IMR-90 (cell line): ENCODE data around the gene DDX59. TPM values are rescaled to one million over a fixed set of nuclear protein-coding genes. Genes with fewer than 3 reads are reported as not detected.

Experiments
- ATAC-seq: fragments of 200-7000 bp; cut with Tn5 transposase; 2 replicates; pipeline ENCODE4 v1.9.1; 2020; ENCODE audit warnings: low read depth, mild to moderate bottlenecking, moderate library complexity
- BruUV-seq: library from RNA; stranded (reverse); fragments of 400-500 nt; replicated peaks from 2 replicates; lab custom pipeline; 2021; lab: Mats Ljungman, UMichigan
- CTCF ChIA-PET: fragments of 300-600 bp; formaldehyde crosslinking; extraction: SDS; loops from one replicate; lab custom pipeline; 2021; ENCODE audit warnings: antibody characterized with exemption; lab: Yijun Ruan, JAX
- POLR2A ChIA-PET: fragments of 300-600 bp; sonication (Branson Sonifier 250); formaldehyde crosslinking; loops from one replicate; lab custom pipeline; 2022; ENCODE audit warnings: antibody characterized with exemption; ENCODE audit not compliant: unreplicated experiment; lab: Charles Lee
- DNase-seq: peaks from one replicate; pipeline ENCODE4 v3.0.0; 2013
- H2AFZ ChIP-seq: replicated peaks from 2 replicates; pipeline ENCODE3; 2013; ENCODE audit warnings: low read length, mild to moderate bottlenecking; ENCODE audit not compliant: poor library complexity
- H2AK5ac ChIP-seq: 2 replicates; pipeline ENCODE4 v1.6.1; 2013; ENCODE audit warnings: low read depth, low read length, inconsistent platforms
- H2AK9ac ChIP-seq: replicated peaks from 2 replicates; pipeline ENCODE3; 2013; ENCODE audit warnings: mild to moderate bottlenecking, low read depth, low read length, moderate library complexity; ENCODE audit not compliant: poor library complexity
- H2BK120ac ChIP-seq: 2 replicates; pipeline ENCODE4 v1.6.1; 2013; ENCODE audit warnings: low read depth, low read length, inconsistent platforms
- H2BK15ac ChIP-seq: 3 replicates; pipeline ENCODE4 v1.6.1; 2013; ENCODE audit warnings: low read depth, low read length, inconsistent platforms
- H2BK20ac ChIP-seq: 2 replicates; pipeline ENCODE4 v1.6.1; 2013; ENCODE audit warnings: low read depth, mild to moderate bottlenecking, inconsistent platforms, low read length, moderate library complexity
- H2BK5ac ChIP-seq: 2 replicates; pipeline ENCODE4 v1.6.1; 2013; ENCODE audit warnings: mild to moderate bottlenecking, low read depth, low read length, inconsistent platforms; ENCODE audit not compliant: poor library complexity, severe bottlenecking
- H3K14ac ChIP-seq: replicated peaks from 2 replicates; pipeline ENCODE4 v1.6.1; 2013; ENCODE audit warnings: low read depth, low read length, inconsistent platforms
- H3K18ac ChIP-seq: 2 replicates; pipeline ENCODE4 v1.6.1; 2013; ENCODE audit warnings: low read depth, low read length, control low read depth
- H3K23ac ChIP-seq: 2 replicates; pipeline ENCODE4 v1.6.1; 2013; ENCODE audit warnings: low read depth, low read length, inconsistent platforms
- H3K27ac ChIP-seq: 2 replicates; pipeline ENCODE4 v1.5.1; 2013; ENCODE audit warnings: mild to moderate bottlenecking, control low read depth, low read length; ENCODE audit not compliant: insufficient read depth
- H3K27me3 ChIP-seq: 2 replicates; pipeline ENCODE4 v1.6.1; 2013; ENCODE audit warnings: low read length; ENCODE audit not compliant: control insufficient read depth, insufficient read depth
- H3K36me3 ChIP-seq: 2 replicates; pipeline ENCODE4 v1.6.1; 2013; ENCODE audit warnings: low read length, mixed read lengths; ENCODE audit not compliant: control insufficient read depth, insufficient read depth
- H3K4ac ChIP-seq: 2 replicates; pipeline ENCODE4 v1.6.1; 2013; ENCODE audit warnings: low read depth, low read length, inconsistent platforms
- H3K4me1 ChIP-seq: 2 replicates; pipeline ENCODE4 v1.6.1; 2013; ENCODE audit warnings: low read length, mixed read lengths; ENCODE audit not compliant: control insufficient read depth, insufficient read depth
- H3K4me2 ChIP-seq: 2 replicates; pipeline ENCODE4 v1.6.1; 2013; ENCODE audit warnings: low read depth, mild to moderate bottlenecking, control low read depth, low read length, moderate library complexity
- H3K4me3 ChIP-seq: 2 replicates; pipeline ENCODE4 v1.5.1; 2013; ENCODE audit warnings: low read depth, mild to moderate bottlenecking, control low read depth, low read length, moderate library complexity; ENCODE audit not compliant: insufficient read depth
- H3K56ac ChIP-seq: 2 replicates; pipeline ENCODE4 v1.6.1; 2013; ENCODE audit warnings: low read length, inconsistent platforms; ENCODE audit not compliant: insufficient read depth; ENCODE audit errors: extremely low read depth
- H3K79me1 ChIP-seq, 2 experiments: 2 replicates each; pipeline ENCODE4 v1.6.1; 2013; ENCODE audit warnings: low read length in 2 of 2, inconsistent platforms in 1 of 2, low read depth in 1 of 2
- H3K9ac ChIP-seq: 2 replicates; pipeline ENCODE4 v1.6.1; 2013; ENCODE audit warnings: low read depth, low read length, control low read depth
- H3K9me1 ChIP-seq: 2 replicates; pipeline ENCODE4 v1.6.1; 2013; ENCODE audit warnings: low read length, inconsistent platforms; ENCODE audit not compliant: insufficient read depth
- H3K9me3 ChIP-seq: 2 replicates; pipeline ENCODE4 v1.6.1; 2013; ENCODE audit warnings: low read length; ENCODE audit not compliant: control insufficient read depth, insufficient read depth
- H4K20me1 ChIP-seq: 2 replicates; pipeline ENCODE4 v1.6.1; 2013; ENCODE audit warnings: low read length, inconsistent platforms; ENCODE audit not compliant: insufficient read depth
- H4K5ac ChIP-seq: 2 replicates; pipeline ENCODE4 v1.6.1; 2013; ENCODE audit warnings: mild to moderate bottlenecking, low read depth, low read length, control low read depth
- H4K8ac ChIP-seq, 2 experiments: 2 replicates each; pipeline ENCODE4 v1.6.1; 2013; ENCODE audit warnings: low read depth in 2 of 2, low read length in 2 of 2, control low read depth in 1 of 2, inconsistent platforms in 1 of 2
- H4K91ac ChIP-seq: 2 replicates; pipeline ENCODE4 v1.6.1; 2013; ENCODE audit warnings: low read depth, low read length, inconsistent platforms; ENCODE audit not compliant: insufficient read depth
- BHLHE40 ChIP-seq: fragments of 150-350 bp; IDR thresholded peaks from 2 replicates; pipeline ENCODE4 v1.6.1; 2016; ENCODE audit warnings: mild to moderate bottlenecking, low read depth, low read length
- CEBPB ChIP-seq: IDR thresholded peaks from 2 replicates; pipeline ENCODE4 v1.6.1; 2012; ENCODE audit warnings: low read depth, low read length, improper control_type of control experiment
- FOS ChIP-seq: fragments of 150-350 bp; IDR thresholded peaks from 2 replicates; pipeline ENCODE4 v1.6.1; 2016; ENCODE audit warnings: low read depth, low read length
- MAFK ChIP-seq: IDR thresholded peaks from 2 replicates; pipeline ENCODE4 v1.6.1; 2012; ENCODE audit warnings: low read depth, low read length, improper control_type of control experiment
- MAZ ChIP-seq: IDR thresholded peaks from 2 replicates; pipeline ENCODE4 v1.6.1; 2012; ENCODE audit warnings: low read depth, mild to moderate bottlenecking, low read length, improper control_type of control experiment, moderate library complexity, borderline replicate concordance
- NFE2L2 ChIP-seq: fragments of 150-350 bp; IDR thresholded peaks from 2 replicates; pipeline ENCODE4 v1.6.1; 2016; ENCODE audit warnings: low read depth, mild to moderate bottlenecking, low read length
- RAD21 ChIP-seq: IDR thresholded peaks from 2 replicates; pipeline ENCODE4 v1.6.1; 2012; ENCODE audit warnings: low read length, improper control_type of control experiment
- RCOR1 ChIP-seq: IDR thresholded peaks from 2 replicates; pipeline ENCODE4 v1.6.1; 2012; ENCODE audit warnings: mild to moderate bottlenecking, low read length, improper control_type of control experiment; ENCODE audit not compliant: insufficient replicate concordance
- RFX5 ChIP-seq: IDR thresholded peaks from 2 replicates; pipeline ENCODE4 v1.8.0; 2012; ENCODE audit warnings: low read depth, mild to moderate bottlenecking, low read length, moderate library complexity
- WGBS, 2 experiments: methylation state at CpG; one replicate each; pipeline versions ENCODE4 v1.1.5 to v1.1.7; 2013; ENCODE audit warnings: missing lambda C conversion rate in 2 of 2; ENCODE audit not compliant: insufficient read length in 1 of 2; ENCODE audit errors: extremely low coverage in 2 of 2; 5-methylcytosine and 5-hydroxymethylcytosine counted together
- dilution Hi-C: fragments of 300-500 bp; cut with HindIII; formaldehyde crosslinking; loops from one replicate; pipeline ENCODE4 v1.14.3; 2018; ENCODE audit warnings: low sequenced_read_pairs; ENCODE audit not compliant: unreplicated experiment
- in situ Hi-C: fragments of 300-500 bp; cut with MboI; formaldehyde crosslinking; loops from 3 replicates; pipeline ENCODE4 v1.14.3; 2019; ENCODE audit warnings: low sequenced_read_pairs, inconsistent platforms, mixed read lengths
- intact Hi-C: fragments of 100-400 bp; cut with micrococcal nuclease; formaldehyde crosslinking; loops from 2 replicates; pipeline ENCODE4 v1.10.0; 2022
- polyA plus RNA-seq, 3 experiments: library from polyadenylated mRNA; depleted of rRNA; stranded (reverse); fragments of >200 nt; gene quantifications; 2 replicates each; pipeline ENCODE4 v1.2.3, GENCODE V29; 2012; ENCODE audit warnings: low replicate concordance in 1 of 3
- total RNA-seq: library from RNA; depleted of rRNA; stranded (reverse); fragments of >200 nt; gene quantifications from 2 replicates; pipeline ENCODE4 v1.2.3, GENCODE V29; 2012
- TF ChIP-seq, protein P1 (sequence below): fragments of 150-350 bp; IDR thresholded peaks from 2 replicates; pipeline ENCODE4 v1.6.1; 2016; ENCODE audit warnings: low read depth, mild to moderate bottlenecking, low read length, moderate library complexity, borderline replicate concordance
- TF ChIP-seq, protein P2 (sequence below): fragments of 150-350 bp; IDR thresholded peaks from 2 replicates; pipeline ENCODE4 v1.6.1; 2017; ENCODE audit warnings: mild to moderate bottlenecking, antibody characterized with exemption, low read length, low read depth
- TF ChIP-seq, protein P3 (sequence below): conservative IDR thresholded peaks from 2 replicates; pipeline ENCODE4 v1.5.1; 2012; ENCODE audit warnings: mild to moderate bottlenecking, low read depth, low read length, improper control_type of control experiment

Gene DDX59
- total and polyA plus RNA-seq, 2 of the 4 experiments (the other 2 are of a cell fraction): 8.6 to 9.1 TPM

DNA sequence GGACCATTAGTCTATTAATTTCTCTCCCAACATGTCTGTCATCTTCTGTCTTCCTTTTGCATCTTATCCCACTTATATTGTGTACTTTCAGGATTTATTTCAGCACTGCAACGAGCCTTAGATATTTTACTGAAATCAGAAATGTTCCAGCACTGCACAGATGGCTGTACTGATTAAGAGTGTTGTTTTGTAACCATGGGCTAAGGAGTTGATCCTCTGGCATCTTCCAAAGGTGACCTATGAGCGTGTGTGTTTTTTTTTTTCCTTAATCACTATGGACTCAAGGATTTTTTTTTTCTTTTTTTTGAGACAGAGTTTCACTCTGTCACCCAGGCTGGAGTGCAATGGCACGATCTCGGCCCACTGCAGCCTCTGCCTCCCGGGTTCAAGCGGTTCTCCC lies 7.1 kb upstream of the DDX59 start:
- Histone ChIP-seq H3K4me1 (peaks cover 2% of the 10 kb centered on the region; the same call in 1 of the 2 replicates), H4K8ac (no peak overlapping the region), H4K91ac (no peak overlapping the region), H3K4me2 (no peak overlapping the region), H3K9ac (no peak overlapping the region), H3K56ac (no peak overlapping the region), H3K36me3 (no peaks in the 10 kb centered on the region), H3K27me3 (no peaks in the 10 kb centered on the region), H3K9me3 (no peaks in the 10 kb centered on the region), H3K79me1 (no peaks in the 10 kb centered on the region), H2BK120ac (no peak overlapping the region), H3K18ac (no peak overlapping the region), H2AFZ (no peak overlapping the region), H3K14ac (no peak overlapping the region), H2BK20ac (no peak overlapping the region), H2BK5ac (no peak overlapping the region), H4K5ac (no peak overlapping the region), H2AK9ac (no peak overlapping the region), H4K20me1 (no peaks in the 10 kb centered on the region), H3K4ac (no peak overlapping the region), H3K23ac (no peak overlapping the region), H2AK5ac (no peak overlapping the region), H2BK15ac (no peak overlapping the region), H3K27ac (no peak overlapping the region), H3K9me1 (no peaks in the 10 kb centered on the region), H3K4me3 (no peak overlapping the region)
- 100% methylated on average over 3 of the region's 6 CpGs; no CpG with 5 or more reads in 1 of the 2 experiments for WGBS, 2 experiments
- no TSS peak for BruUV-seq
- in situ Hi-C loops: no loop called here
- POLR2A ChIA-PET: no interaction called here
- TF ChIP-seq, protein P1, sequence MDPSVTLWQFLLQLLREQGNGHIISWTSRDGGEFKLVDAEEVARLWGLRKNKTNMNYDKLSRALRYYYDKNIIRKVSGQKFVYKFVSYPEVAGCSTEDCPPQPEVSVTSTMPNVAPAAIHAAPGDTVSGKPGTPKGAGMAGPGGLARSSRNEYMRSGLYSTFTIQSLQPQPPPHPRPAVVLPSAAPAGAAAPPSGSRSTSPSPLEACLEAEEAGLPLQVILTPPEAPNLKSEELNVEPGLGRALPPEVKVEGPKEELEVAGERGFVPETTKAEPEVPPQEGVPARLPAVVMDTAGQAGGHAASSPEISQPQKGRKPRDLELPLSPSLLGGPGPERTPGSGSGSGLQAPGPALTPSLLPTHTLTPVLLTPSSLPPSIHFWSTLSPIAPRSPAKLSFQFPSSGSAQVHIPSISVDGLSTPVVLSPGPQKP: no peak
- TF ChIP-seq BHLHE40: no peak
- TF ChIP-seq FOS: no peak
- no peak for TF ChIP-seq RFX5
- TF ChIP-seq MAZ: no peak
- TF ChIP-seq, protein P2, sequence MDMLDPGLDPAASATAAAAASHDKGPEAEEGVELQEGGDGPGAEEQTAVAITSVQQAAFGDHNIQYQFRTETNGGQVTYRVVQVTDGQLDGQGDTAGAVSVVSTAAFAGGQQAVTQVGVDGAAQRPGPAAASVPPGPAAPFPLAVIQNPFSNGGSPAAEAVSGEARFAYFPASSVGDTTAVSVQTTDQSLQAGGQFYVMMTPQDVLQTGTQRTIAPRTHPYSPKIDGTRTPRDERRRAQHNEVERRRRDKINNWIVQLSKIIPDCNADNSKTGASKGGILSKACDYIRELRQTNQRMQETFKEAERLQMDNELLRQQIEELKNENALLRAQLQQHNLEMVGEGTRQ: no peak
- TF ChIP-seq, protein P3, sequence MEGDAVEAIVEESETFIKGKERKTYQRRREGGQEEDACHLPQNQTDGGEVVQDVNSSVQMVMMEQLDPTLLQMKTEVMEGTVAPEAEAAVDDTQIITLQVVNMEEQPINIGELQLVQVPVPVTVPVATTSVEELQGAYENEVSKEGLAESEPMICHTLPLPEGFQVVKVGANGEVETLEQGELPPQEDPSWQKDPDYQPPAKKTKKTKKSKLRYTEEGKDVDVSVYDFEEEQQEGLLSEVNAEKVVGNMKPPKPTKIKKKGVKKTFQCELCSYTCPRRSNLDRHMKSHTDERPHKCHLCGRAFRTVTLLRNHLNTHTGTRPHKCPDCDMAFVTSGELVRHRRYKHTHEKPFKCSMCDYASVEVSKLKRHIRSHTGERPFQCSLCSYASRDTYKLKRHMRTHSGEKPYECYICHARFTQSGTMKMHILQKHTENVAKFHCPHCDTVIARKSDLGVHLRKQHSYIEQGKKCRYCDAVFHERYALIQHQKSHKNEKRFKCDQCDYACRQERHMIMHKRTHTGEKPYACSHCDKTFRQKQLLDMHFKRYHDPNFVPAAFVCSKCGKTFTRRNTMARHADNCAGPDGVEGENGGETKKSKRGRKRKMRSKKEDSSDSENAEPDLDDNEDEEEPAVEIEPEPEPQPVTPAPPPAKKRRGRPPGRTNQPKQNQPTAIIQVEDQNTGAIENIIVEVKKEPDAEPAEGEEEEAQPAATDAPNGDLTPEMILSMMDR: no peak
- TF ChIP-seq RAD21: no peak
- TF ChIP-seq RCOR1: no peak
- no peak for TF ChIP-seq NFE2L2
- no peak for TF ChIP-seq CEBPB
- TF ChIP-seq MAFK: no peak
- intact Hi-C loops: no loop called here
- CTCF ChIA-PET: no interaction called here
- dilution Hi-C loops: no loop called here
- ATAC-seq: no peak
- no peak for DNase-seq
